Activated T-helper 17 cell treated with anti-CD3 and anti-CD28 coated beads, Interleukin-2, amount 50 U/mL, for 72 hours (primary cell): ENCODE results near the gene FAM53B. TPM values are rescaled to one million over a fixed set of nuclear protein-coding genes. Genes with fewer than 3 reads are reported as not detected.

Source experiments
- ATAC-seq: fragments of 150-1000 bp; cut with Tn5 transposase; replicated peaks from 2 replicates; pipeline ENCODE4 v1.10.0; 2021; ENCODE audit warnings: mild to moderate bottlenecking, moderate library complexity
- H3K27ac Mint-ChIP-seq: one replicate; pipeline ENCODE4 v1.8.0; 2022; ENCODE audit warnings: mixed read lengths
- H3K27me3 Mint-ChIP-seq: one replicate; pipeline ENCODE4 v1.8.0; 2022; ENCODE audit warnings: mixed read lengths
- H3K36me3 Mint-ChIP-seq: one replicate; pipeline ENCODE4 v1.8.0; 2022; ENCODE audit warnings: low read depth, mild to moderate bottlenecking, mixed read lengths
- H3K4me1 Mint-ChIP-seq: one replicate; pipeline ENCODE4 v1.8.0; 2022; ENCODE audit warnings: mixed read lengths
- H3K4me3 Mint-ChIP-seq: one replicate; pipeline ENCODE4 v1.8.0; 2022; ENCODE audit warnings: mild to moderate bottlenecking, mixed read lengths
- H3K9me3 Mint-ChIP-seq: one replicate; pipeline ENCODE4 v1.8.0; 2022; ENCODE audit warnings: mixed read lengths
- total RNA-seq, 2 donors: library from RNA; stranded (reverse); gene quantifications; one replicate each; pipeline ENCODE4 v1.2.3, GENCODE V29; 2022

The FAM53B gene
- total RNA-seq, 2 donors from 2014 or later: 21.7 to 36.8 TPM

DNA sequence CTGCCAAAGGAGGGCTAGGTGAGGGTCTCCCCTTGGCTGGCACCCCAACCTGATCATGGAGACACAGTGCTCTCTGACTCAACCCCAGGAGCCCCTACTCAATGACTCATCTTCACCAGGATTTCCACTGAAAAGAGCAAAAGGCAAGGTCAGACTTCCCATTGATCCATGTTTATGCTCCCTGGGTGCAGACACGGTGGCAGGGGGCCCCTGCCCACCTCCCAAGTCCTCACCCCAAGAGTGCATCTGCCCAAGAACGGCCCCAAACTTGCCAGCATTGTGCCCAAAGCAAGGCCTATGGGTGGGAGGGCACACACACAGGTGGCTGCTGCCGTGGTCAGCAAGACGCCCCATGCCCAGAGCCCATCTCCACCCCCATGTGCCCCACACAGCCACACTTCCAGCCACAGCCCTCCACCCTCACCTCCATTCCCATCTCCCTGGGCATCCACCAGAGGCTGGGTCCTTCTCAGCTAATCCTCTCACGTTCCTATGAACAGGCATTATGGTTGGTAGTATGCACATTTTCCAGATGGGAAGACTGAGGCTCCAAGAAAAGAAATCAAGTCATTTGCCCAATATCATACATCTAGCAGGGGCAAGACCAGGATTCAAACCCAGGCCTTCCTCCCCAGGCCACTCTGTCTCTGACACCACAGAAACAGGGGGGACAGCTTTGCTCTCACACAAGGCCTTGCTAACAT is 31.3 kb downstream of the FAM53B start:
- Mint-ChIP-seq H3K27me3 (no peaks in the 10 kb centered on the region), H3K9me3 (no peaks in the 10 kb centered on the region), H3K27ac (peak overlapping the region; percentile 78), H3K4me1 (peaks cover 73% of the 10 kb centered on the region), H3K4me3 (peak overlapping the region; percentile 31), H3K36me3 (peaks cover 42% of the 10 kb centered on the region)
- ATAC-seq: no peak

DNA sequence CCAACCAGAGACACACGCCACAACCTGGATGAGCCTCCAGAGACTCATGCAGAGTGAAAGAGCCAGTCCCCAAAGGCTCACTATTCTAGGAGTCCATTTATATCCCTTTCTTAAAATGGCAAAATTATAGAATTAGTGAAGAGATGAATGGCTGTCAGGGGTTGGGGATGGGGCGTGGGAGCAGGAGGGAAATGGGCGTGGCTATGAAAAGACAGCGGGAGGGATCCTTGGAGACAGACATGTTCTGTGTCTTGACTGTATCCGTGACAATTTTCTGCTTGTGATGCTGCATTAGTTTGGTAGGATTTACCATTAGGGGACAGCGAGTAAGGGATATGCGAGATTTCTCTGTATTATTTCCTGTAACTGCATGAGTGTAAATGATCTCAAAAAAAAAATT is 33.0 kb downstream of the FAM53B start:
- H3K4me3 Mint-ChIP-seq: peak overlapping the region; percentile 49
- no peak for ATAC-seq
- no peaks in the 10 kb centered on the region for H3K9me3 Mint-ChIP-seq
- H3K36me3 Mint-ChIP-seq: peaks cover 34% of the 10 kb centered on the region
- no peaks in the 10 kb centered on the region for H3K27me3 Mint-ChIP-seq
- peak overlapping the region; percentile 81 for H3K27ac Mint-ChIP-seq
- peaks cover 66% of the 10 kb centered on the region for H3K4me1 Mint-ChIP-seq

DNA sequence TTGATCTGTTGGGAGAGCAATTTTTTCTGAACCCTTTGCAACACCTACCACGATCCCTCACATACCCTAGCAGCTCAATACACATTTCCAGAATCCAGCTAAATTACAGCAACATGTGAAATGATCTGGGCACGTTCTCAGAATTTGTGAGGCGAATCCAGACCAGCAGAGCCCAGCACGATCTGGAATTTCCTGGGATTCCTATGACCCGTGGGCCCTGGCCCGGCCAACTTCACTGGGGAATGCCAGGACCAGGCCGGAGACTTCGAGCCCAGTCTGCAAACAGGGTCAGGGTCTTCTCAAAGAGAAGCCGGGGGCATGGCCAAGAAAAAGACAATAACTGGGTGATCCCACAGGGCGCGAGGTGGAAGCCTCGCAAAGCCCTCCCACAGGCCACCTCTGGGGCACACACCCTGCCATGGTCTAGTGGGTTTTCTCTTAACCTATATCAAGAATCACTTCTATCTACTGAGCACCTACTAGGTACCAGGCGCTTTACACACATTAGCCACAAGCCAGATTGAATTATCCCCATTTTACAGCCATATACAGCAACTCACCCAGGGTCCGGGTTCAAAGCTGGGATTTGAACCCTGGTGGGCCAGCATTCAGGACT is 33.8 kb downstream of the FAM53B start:
- Mint-ChIP-seq H3K9me3 (no peaks in the 10 kb centered on the region), H3K27me3 (no peaks in the 10 kb centered on the region), H3K27ac (peak overlapping the region; percentile 81), H3K4me3 (peak overlapping the region; percentile 49), H3K4me1 (peaks cover 63% of the 10 kb centered on the region), H3K36me3 (peaks cover 36% of the 10 kb centered on the region)
- no peak for ATAC-seq

DNA sequence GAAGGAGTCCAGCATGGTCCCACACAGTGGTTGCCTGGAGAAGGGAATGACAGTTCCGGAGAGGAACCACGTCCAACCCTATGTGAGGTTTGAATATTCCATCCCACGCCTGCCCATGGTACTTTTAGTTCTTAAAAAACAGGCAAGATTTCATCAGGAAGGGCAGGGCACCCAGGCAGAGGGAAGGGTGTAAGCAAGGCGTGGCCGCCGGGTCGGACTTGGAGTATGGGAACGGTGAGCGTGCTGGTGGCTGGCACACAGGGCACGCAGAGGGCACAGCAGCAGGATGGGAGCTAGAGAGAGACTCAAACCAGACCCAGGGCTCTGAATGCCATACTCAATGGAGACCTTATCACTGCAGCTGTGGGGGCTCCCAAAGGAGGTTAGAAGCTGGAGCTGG is 34.3 kb downstream of the FAM53B start:
- H3K27ac Mint-ChIP-seq: peak overlapping the region; percentile 81
- no peaks in the 10 kb centered on the region for H3K9me3 Mint-ChIP-seq
- peaks cover 41% of the 10 kb centered on the region for H3K36me3 Mint-ChIP-seq

DNA sequence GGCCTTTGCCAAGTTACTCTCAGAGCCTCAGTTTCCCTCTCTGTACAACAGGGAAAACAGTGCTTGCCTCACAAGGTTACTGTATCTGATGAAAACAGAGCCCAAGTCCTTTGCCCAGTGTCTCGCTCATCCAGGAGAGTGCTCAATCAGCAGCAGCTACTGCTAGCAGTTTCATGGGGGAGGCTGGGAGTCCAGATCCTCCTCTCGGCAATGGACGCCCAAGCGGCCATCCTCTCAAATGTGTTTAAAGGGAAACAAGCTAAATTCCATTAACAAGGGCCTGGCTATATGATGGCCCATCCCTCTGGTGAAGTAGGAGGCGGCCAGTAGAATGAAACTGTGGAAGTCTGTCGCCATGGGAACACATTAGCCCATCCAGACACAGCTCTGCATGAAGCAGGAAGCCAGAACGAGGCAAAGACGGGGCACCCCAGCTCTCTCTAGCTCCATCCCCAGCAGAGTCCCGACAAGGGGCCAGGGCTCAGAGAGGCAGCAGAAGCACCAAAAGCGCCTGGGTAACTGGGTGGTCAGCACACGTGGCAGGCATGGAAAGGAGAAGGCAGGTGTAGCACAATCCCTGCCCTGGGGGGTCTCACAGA is 35.2 kb downstream of the FAM53B start:
- H3K4me3 Mint-ChIP-seq: peak overlapping the region; percentile 49
- H3K27ac Mint-ChIP-seq: peak overlapping the region; percentile 81
- H3K4me1 Mint-ChIP-seq: peaks cover 71% of the 10 kb centered on the region
- peaks cover 49% of the 10 kb centered on the region for H3K36me3 Mint-ChIP-seq
- no peak for ATAC-seq
- H3K9me3 Mint-ChIP-seq: no peaks in the 10 kb centered on the region
- H3K27me3 Mint-ChIP-seq: no peaks in the 10 kb centered on the region

More for the DNA sequence above, 34.3 kb downstream of the FAM53B start:
- Mint-ChIP-seq H3K27me3 (no peaks in the 10 kb centered on the region), H3K4me1 (peaks cover 64% of the 10 kb centered on the region), H3K4me3 (peak overlapping the region; percentile 49)
- no peak for ATAC-seq

DNA sequence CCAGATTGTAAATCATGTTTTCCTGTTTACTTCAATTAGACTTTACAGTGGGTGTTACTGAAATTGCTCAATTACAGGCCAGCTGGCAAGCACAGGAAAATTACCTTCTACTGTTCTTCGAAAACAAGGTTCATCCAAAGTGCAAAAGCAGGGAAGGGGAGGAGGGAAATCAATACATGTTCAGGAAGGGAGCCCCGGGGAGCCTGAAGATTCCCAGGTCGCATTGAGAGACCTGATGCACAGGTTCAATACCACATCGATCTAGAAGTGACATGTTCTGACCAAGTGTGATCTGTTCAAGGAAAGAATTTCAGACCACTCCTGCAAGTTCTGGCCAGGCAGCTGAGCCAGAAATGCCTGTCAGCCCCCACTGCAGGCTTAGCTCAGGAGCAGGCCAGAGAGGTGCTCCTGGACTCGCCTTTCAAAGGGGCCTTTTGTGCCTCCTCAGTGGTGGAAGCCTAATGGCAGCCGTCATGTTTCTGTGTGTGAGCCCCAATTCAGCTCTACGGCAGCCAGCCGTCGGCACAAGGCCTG is 35.9 kb downstream of the FAM53B start:
- no peak for ATAC-seq
- H3K36me3 Mint-ChIP-seq: peaks cover 51% of the 10 kb centered on the region
- H3K4me3 Mint-ChIP-seq: peak overlapping the region; percentile 49
- H3K4me1 Mint-ChIP-seq: peaks cover 71% of the 10 kb centered on the region
- no peaks in the 10 kb centered on the region for H3K9me3 Mint-ChIP-seq
- peak overlapping the region; percentile 78 for H3K27ac Mint-ChIP-seq
- no peaks in the 10 kb centered on the region for H3K27me3 Mint-ChIP-seq

DNA sequence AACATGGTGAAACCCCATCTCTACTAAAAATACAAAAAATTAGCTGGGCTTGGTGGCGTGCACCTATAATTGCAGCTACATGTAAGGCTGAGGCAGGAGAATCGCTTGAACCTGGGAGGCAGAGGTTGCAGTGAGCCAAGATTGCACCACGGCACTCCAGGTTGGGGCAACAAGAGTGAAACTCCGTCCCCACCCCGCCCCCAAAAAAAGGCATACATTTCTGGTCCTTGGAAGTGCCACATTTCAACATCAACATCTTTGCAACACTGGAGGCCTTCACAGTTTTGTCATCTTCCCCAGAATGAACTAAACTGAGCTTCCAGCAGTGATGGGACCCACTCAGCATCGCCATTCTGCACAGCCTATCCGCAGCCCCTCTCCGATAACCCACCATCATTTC is 36.6 kb downstream of the FAM53B start:
- Mint-ChIP-seq H3K36me3 (peaks cover 51% of the 10 kb centered on the region), H3K27ac (peak overlapping the region; percentile 78), H3K9me3 (no peaks in the 10 kb centered on the region), H3K4me3 (peak overlapping the region; percentile 91), H3K4me1 (peaks cover 71% of the 10 kb centered on the region), H3K27me3 (no peaks in the 10 kb centered on the region)
- no peak for ATAC-seq

DNA sequence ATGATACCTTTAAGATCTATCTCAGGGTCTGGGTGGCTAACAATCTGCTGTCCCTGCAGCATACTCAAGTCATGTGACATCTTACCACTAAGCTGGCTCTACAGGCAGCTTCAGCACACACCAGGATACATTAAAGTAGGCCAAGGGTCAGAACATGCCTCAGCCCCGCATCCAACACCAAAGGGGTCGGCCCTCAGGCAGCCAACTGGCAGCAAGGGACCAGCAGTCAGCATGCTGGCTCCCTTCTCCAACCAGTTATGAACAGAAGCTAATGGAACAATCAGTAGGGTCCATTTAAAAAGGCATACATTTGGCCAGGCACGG is 37.1 kb downstream of the FAM53B start:
- Mint-ChIP-seq H3K4me1 (peaks cover 73% of the 10 kb centered on the region), H3K4me3 (peak overlapping the region; percentile 91), H3K36me3 (peaks cover 53% of the 10 kb centered on the region), H3K9me3 (no peaks in the 10 kb centered on the region), H3K27me3 (no peaks in the 10 kb centered on the region), H3K27ac (peak overlapping the region; percentile 97)
- ATAC-seq: no peak

DNA sequence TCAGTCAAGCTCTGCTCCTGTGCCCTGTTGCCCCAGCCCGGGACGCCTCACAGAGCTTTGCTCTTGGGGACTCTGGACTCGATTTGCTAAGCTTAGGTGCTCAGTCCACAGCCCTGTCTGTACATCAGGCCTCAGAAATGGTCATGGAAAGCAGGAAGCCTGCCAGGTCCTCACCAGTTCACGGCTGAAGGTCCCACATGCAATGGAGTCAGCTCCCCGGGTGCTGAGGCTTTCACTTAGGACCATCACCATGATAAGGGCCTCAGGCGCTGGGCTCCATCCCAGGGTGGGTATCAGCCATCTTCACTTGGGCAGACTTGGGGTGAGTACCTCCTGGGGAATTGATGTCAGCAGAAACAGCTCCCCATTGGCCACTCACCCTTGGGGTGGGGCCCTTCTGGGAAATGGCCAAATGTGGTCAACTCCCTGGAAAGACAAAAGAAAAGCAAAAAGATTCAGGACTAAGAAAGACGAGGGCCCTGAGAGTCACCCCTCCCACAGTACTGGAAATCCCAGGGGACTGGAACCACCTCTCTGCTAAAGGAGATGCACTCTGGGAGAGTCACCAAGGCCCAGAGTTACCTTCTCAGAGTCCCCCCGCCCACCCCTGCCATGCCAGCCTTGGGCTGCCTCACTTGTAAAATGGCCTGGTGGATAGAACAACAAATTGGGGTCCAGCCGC is 37.6 kb downstream of the FAM53B start:
- Mint-ChIP-seq H3K9me3 (no peaks in the 10 kb centered on the region), H3K27me3 (no peaks in the 10 kb centered on the region), H3K27ac (peak overlapping the region; percentile 97), H3K4me1 (peaks cover 77% of the 10 kb centered on the region), H3K36me3 (peaks cover 58% of the 10 kb centered on the region), H3K4me3 (peak overlapping the region; percentile 91)
- peak; percentile 23 for ATAC-seq

DNA sequence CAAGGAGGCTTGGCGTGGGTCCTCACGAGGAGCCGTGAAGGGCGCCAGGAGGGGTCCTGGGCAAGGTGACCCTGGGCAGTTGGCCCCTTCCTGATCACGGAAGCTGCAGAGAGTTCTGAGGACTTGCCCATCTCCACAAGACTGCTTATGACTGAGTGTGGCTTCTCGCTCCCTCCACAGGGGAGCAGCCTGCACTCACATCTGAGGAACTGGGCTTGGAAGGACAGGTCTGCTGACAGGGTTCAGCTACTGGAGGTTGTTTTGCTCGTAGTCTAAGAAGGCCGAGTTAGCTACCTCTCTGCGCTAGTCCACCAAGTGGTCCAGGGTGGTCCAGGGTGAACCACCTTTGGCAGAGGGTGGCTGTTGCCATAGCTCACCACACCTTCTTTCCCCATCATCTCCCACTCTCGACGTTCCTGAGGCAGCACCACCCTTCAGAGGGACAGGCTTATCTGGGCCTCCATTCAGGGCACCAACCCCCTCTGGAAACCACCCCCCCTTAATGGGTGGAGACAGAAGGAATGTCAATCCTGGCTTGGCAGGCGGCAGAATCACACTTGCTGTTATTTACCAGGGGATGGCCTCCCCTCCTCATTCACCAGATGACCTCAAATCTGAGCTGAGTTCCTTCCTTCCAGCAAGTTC is 38.2 kb downstream of the FAM53B start:
- H3K9me3 Mint-ChIP-seq: no peaks in the 10 kb centered on the region
- H3K4me3 Mint-ChIP-seq: peak overlapping the region; percentile 91
- no peaks in the 10 kb centered on the region for H3K27me3 Mint-ChIP-seq
- H3K4me1 Mint-ChIP-seq: peaks cover 73% of the 10 kb centered on the region
- peak overlapping the region; percentile 97 for H3K27ac Mint-ChIP-seq
- no peak for ATAC-seq
- peaks cover 60% of the 10 kb centered on the region for H3K36me3 Mint-ChIP-seq

DNA sequence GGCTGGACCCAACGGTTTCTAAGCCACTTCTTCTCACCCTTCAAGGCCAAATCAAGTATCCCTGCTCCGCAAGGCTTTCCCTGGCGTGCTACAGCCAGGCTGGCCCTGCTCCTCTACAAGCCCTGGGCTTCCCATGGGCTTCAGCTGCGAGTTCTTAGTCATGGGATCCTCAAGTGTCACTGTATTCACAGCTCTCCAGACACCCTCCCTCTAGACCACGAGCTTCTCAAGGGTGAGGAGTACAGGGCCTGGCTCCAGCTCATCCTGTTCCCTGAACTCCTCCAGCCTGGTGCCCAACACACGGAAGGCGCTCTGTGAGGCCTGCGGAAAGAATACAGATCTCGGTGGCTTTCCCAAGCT is 38.8 kb downstream of the FAM53B start:
- Mint-ChIP-seq H3K27ac (peak overlapping the region; percentile 97), H3K9me3 (no peaks in the 10 kb centered on the region), H3K4me1 (peaks cover 74% of the 10 kb centered on the region), H3K36me3 (peaks cover 63% of the 10 kb centered on the region), H3K27me3 (no peaks in the 10 kb centered on the region), H3K4me3 (peak overlapping the region; percentile 91)
- ATAC-seq: no peak

DNA sequence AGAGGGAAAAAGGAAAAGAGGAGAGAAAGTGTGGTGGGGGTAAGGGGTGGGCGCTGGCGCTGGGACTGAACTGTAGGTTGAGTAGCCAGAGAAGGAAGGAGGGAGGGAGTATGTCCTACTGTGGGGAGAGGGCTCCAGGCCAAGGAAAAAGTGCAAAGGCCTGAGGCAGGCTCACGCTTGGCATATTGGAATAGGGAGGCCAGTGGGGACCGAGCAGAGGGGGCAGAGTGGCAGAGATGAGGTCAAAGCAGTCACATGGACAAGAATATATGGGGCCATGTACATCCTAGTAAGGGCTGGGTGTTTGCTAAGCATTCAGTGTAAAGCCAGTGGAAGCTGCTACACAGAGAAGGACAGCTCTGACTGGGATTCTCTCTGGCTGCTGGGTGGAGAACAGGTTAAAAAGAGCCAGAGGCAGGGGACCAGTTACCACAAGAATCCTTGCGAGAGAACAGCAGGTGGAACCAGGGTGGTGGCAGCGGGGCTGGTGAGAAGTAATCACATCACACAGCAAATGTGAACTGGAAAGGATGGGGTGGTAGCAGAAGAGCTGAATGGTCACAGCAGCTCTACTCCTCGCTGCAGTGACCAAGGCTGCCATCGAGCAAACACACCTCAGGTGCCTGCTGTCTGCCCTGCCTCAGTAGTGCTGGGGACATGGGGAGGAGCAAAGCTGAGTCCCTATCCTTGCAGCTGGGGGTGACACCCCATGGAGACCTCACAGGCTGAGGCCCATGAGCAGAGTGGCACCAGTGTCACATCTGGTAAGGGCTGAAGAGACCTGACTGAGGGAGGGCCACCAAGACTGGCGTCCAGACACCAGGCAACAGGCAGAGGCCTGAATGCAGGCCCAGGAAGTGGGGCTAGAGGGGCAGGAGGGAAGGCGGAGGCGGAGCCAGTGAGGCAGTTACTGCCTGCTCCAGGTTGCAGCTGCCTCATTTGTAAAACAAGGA is 39.5 kb downstream of the FAM53B start:
- Mint-ChIP-seq H3K4me3 (peak overlapping the region; percentile 91), H3K27ac (peak overlapping the region; percentile 97)
- ATAC-seq: no peak

DNA sequence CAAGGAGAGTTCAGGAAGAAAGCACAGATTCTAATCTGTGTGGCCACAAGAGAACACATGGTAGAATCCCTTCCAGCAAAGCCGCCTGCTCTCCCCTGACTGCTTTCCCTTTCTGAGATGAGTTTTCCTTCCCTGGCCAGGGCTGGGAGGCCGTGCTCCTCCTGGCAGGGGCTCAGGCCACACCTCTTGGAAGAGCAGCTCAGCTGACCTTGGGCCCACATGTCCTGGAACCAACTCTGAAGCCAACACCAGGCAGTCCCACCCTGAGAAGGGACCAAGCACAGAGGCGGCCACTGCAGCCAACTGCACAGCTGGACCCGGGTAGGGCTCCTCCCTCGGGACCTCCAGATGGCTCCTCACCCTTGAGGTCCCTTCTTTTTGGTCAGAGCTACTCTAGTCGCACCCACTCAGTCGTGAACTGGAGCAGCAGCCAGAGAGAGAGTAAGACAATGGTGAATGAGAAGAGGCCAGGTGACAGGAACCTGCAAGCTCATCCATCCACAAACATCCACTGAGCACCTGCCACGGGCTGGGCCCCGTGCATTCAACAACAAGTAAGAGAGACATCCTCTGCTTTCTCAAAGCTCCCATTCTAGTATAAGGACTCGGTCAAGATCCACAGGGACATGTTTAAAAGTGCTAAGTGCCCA is 40.3 kb downstream of the FAM53B start:
- H3K27me3 Mint-ChIP-seq: no peaks in the 10 kb centered on the region
- peak overlapping the region; percentile 91 for H3K4me3 Mint-ChIP-seq
- no peak for ATAC-seq
- H3K4me1 Mint-ChIP-seq: peaks cover 77% of the 10 kb centered on the region
- H3K9me3 Mint-ChIP-seq: no peaks in the 10 kb centered on the region
- peaks cover 76% of the 10 kb centered on the region for H3K36me3 Mint-ChIP-seq
- H3K27ac Mint-ChIP-seq: peak overlapping the region; percentile 97

More for the DNA sequence above, 39.5 kb downstream of the FAM53B start:
- H3K27me3 Mint-ChIP-seq: no peaks in the 10 kb centered on the region
- H3K9me3 Mint-ChIP-seq: no peaks in the 10 kb centered on the region
- H3K36me3 Mint-ChIP-seq: peaks cover 69% of the 10 kb centered on the region
- peaks cover 77% of the 10 kb centered on the region for H3K4me1 Mint-ChIP-seq
